ENCODE data around the gene ARL14.

Gene ARL14

GRCh38 chr3:160676547-160677303 lies at the start of gene ARL14:
Gene ARL14 (plus strand): TSS chr3:160677160. CDS start chr3:160677347, 187 bp downstream.
- no peak for TF ChIP-seq CTCF (IDR thresholded peaks at IDR 0.05)

DNA sequence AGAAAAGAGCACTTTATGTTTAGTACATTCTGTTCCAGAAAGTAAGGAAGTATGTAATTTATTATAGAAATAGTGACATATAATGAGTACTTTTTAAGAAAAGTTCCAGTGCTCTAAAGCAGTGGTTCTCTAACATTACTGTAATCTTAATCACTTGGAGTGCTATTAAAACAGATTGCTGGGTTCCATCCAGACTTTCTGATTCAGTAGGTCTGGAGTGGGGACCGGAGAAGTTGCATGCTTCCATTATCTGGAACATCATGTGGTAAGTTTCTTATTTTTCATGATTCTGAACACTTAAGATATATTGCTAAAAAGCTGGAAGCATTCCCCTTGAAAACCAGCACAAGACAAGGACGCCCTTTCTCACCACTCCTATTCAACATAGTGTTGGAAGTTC lies 47.5 kb upstream of the ARL14 start:
- no peak for TF ChIP-seq CTCF (IDR thresholded peaks at IDR 0.05)

DNA sequence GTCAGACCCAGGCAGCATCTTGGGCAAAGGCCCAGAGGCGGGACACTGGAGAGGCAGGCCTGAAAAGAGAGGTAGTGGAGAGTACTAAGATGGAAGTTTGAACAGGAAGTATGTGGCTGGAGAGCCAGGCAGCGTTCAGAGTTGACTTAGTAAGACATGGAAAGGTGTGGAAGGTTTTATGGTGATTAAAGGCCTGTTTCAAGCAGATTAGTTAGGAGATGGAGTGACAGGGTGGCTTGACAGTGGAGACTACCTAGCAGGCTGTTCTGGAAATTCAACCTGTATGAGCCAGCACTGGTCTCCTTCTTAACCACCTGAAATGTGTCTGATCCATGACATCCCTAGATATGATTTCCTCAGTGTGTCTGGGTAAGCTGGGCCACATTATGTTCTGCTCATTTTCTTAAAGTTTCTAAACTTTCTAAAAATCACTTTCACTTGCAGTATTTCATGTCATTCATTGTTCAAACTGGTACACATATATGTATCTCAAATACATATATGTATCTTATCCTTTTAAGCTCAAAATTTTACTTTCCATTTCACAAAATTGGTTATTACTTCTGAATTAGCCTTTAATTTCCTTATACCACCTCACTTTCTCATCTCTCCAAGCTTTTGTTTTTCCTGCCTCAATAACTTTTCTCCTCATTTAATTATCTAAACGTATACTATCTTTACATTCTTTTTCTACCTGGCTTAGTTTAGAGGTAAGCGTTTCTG lies 43.4 kb upstream of the ARL14 start:
- TF ChIP-seq CTCF (IDR thresholded peaks at IDR 0.05): no peak

DNA sequence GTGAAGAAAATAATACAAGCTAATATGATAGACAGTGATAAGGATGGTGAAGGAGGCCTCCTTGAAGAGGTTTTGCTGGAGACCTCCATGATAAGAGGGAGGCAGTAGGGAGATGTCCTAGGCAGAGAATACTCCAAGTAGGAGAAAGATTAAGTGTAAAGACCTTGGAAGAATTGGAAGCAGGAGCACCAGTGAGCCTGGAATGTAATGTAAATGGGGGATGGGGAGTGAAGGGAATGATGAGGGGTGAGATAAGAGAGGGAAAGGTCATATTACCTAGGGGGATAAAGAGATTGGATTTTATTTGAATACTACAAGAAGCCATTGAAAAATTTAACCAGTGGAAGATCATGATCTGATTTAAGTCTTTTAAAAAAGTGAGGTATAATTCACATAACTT lies 41.7 kb upstream of the ARL14 start:
- TF ChIP-seq CTCF (IDR thresholded peaks at IDR 0.05): no peak

- no peak for TF ChIP-seq CTCF (IDR thresholded peaks at IDR 0.05)
These were observed 39.9 kb upstream of the ARL14 start for GRCh38 chr3:160637086-160637485.

DNA sequence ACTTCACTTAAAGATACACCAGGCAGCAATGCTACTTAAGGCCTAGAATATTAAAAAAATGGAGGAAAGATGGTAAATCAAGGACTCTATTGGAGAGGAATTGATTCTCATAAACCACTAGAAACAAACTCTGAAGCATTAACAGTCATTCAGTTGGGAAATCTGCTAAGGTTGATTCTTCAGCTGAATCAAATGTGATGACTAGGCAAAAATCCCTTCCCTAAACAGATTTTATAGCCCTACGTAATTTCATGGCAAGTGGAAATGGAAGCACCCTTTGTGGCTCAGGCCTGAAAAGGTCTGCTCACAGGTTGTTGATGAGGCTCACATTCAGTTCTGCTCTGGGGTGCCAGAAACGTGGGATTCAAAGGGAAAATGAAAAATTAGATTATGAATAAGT lies 38.8 kb upstream of the ARL14 start:
- TF ChIP-seq CTCF (IDR thresholded peaks at IDR 0.05): no peak

- no peak for TF ChIP-seq CTCF (IDR thresholded peaks at IDR 0.05)
These were observed 35.2 kb upstream of the ARL14 start for GRCh38 chr3:160641665-160642309.

All from LNCAP (cell line).